NCI-H526 treated with DMSO at 0.1 percent for 48 hours (cell line): ENCODE measurements around the gene CACNB2.

ENCODE experiments used
- DNase-seq: peaks from one replicate; lab custom pipeline; 2025; lab: John Stamatoyannopoulos, UW

CACNB2 gene

GRCh38 chr10:18140149-18140956 lies at the start of gene CACNB2:
TSS of gene CACNB2 (plus strand) at chr10:18140424.
- peak; percentile 48 for DNase-seq

- DNase-seq = no peak
These were observed 45.9 kb upstream of the CACNB2 start for GRCh38 chr10:18094332-18094731.

GRCh38 chr10:18094793-18095192 lies 45.4 kb upstream of the CACNB2 start:
- DNase-seq = no peak

DNA sequence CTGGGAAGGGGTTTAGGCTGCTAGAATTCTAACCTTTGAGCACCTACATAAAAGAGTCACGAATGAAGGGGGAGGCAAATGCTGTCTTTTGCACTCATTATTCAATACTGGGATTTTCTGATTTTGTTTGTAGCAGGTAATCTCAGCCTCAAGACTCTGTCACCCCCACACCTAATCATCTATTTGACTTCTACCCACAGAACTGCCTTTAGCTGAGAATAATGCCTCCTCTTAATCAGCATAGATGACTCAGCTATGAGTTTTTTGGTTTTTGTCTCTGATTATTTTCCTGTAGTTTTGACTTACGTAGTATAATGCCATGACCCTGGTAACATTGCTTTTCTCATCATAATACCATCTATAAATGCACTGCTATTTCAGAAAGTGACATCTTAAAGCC lies 42.7 kb upstream of the CACNB2 start:
- no peak for DNase-seq

DNA sequence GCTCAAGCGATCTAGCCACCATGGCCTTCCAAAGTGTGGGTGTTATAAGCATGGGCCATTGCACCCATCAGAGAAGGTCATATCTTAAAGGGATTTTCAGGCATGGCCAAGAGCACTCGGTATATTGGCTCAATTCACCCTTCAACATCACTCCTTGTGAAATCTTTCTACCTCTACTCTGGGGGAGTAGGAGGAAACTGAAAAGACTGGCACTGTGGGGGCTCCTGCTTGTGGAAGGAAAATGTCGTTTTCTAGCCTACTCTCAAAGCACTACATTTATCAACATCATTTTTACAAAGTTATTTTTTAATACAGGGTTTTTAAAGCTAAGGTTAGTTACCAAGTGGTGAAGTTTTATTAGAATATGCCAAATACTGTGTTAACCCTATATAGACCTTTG lies 42.0 kb upstream of the CACNB2 start:
- DNase-seq = no peak

- DNase-seq = no peak
These were observed 40.8 kb upstream of the CACNB2 start for GRCh38 chr10:18099415-18099814.

DNA sequence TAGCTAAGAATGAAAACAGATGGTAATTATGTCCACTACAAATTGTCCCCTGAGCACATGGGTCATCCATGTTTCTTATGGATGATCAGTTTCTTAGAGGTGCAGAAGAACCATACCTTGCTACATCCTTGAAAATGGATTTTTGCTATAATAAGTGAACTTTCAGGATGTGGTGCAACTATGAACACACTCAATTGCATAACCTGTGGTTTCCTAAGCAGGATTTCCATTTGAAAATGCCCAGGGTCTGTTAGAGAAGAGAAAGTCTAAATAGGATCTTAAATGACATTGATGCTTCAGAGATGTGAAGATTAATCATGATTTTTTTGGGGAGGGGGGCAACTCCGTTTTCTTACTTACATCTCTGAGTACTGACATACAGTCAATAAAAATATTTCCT lies 39.6 kb upstream of the CACNB2 start:
- DNase-seq = no peak

- no peak for DNase-seq
These were observed 37.8 kb upstream of the CACNB2 start for GRCh38 chr10:18102404-18102803.

DNA sequence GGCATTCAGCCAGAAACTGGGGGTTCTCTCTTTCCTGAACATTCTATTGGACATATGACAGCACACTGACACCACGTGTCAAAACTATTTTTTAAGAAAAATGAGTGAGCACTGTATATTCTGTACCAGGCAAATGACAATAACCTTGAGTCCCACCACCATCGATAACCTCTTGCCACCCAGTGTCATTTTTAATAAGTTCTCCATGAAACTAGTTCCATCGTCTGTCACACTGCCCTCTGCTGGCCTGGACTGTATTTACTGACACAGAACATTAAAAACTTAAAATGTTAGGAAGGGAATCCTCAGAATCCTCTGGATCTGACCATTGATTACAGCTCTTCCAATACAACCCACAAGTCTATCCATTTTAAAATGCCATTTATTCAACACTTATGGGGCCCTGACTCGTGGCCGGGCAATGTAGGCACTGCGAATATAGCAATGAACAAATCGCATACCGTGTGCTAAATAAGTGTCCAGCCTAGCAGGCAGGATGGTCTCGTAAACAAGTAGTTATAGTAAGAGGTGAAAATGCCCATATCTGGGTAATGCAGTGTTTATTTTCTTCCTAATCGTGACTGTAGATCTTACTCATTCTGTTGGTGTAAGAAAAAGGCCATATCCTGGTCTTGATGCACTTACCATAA lies 35.9 kb upstream of the CACNB2 start:
- no peak for DNase-seq

DNA sequence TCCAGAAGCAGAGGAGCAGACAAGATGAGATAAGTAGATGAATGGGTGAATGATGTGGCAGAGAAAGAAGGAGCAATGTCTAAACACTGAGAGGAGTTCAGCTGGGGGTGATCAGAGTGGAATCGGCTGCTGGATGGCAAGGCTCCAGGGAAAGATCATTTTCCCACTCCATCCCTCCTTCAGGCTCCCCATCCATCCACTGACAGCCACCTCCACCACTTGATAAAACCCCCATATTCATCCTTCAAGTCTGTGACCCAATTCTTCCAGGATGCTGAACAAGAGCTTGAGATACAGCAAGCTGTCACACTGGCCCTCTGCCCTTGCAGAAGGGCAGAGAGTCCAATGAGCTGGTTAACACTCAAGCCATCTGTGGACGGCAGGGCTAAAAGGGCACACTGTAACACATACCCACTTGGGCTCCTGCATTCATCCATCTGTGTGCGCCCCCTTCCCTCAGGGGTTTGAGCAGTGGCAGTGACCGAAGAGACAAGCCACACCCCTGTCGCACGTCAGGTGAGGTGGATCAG lies 30.8 kb upstream of the CACNB2 start:
- DNase-seq = no peak

- no peak for DNase-seq
These were observed 26.3 kb upstream of the CACNB2 start for GRCh38 chr10:18113881-18114280.

DNA sequence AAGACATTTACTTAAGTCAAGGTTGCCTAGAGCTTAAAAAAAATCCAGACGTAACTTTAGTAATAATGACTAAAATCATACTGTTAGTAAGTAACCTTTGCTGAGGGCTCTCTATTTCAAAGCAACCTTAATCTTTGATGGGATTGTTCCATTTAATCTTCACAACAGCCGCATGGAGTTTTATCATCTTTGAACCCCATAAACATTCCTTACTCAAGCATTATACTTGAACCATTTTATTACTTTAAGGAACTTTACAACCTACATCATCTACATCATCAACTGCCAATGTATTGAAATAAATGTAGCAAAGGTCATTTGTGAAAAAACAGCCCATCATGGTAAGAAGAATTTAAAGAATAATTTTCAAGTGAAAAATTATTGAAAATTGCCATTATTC lies 22.9 kb upstream of the CACNB2 start:
- no peak for DNase-seq

DNA sequence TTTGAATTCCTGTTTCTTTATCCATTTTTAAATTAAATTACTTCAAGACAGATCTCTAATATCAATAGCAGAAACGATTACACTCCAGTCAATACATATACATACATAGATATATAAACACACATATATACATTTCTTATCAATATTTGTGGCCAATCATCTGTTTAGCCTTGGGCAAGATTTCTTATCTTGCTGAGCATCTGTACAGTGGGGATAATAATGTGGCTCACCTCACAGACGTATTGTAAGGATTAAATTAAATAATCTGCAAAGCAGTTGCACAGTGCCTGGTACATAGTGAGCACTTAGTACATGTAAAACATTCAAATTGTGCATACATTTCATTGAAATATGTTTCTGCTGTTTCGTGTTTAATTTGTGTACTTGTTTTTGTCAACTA lies 17.5 kb upstream of the CACNB2 start:
- no peak for DNase-seq

GRCh38 chr10:18133046-18133445 lies 7.2 kb upstream of the CACNB2 start:
- DNase-seq = no peak

DNA sequence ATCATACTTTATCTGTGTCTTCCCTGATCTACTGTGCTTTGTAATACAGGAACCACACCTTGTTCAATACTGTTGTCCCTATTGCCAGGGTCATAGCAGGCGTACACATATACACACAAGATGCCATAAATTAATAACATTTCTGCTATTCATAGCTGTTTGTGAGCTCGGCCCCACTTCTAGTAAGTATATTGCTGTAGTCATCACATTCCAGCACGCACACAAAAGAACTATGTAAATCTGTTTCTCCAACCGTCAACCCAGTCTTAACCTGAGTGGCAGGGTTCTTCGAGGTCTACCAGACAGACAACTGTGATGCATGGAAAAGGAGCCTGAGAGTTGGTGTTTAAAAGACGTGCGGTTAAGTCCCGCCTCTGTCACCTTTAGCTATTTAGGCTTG lies 5.7 kb upstream of the CACNB2 start:
- no peak for DNase-seq

GRCh38 chr10:18134921-18135320 lies 5.3 kb upstream of the CACNB2 start:
- no peak for DNase-seq

DNA sequence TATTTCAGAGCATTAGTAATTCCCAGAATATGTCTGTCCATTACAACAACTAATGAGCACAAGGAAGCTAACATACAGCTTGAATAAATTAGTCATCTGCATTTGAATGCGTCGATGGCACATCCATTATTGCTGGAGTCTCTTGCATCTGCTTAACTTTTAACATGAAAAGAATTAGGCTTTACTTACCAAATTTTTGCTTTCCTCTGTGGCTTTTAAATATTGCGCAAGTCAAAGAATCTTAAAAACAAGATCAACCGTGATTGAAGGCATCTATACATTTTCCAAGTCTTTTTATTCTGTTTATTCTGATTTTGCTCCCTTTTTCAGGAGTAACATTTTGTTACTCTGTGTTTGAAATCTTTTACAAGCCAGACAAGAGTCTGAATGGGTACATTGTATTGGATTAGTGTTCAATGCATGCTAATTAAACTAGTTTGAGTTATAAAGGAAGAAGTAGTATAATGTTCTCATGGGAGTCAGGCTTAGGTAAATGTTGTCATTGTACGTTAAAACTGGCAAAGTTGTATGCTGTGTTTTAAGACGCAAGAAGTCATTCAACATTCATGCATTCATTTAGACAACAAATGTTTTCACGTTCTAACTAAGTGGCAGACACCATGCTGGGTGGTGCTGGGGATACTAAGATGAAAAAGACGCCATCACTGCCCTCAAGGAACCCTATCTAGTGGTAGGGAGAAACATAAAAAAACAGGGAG lies 4.0 kb upstream of the CACNB2 start:
- no peak for DNase-seq

GRCh38 chr10:18137111-18137510 lies 3.1 kb upstream of the CACNB2 start:
- DNase-seq = no peak

GRCh38 chr10:18140957-18141845 lies 977 bp downstream of the CACNB2 start:
- peak; percentile 48 for DNase-seq

- no peak for DNase-seq
These were observed 1.9 kb downstream of the CACNB2 start for GRCh38 chr10:18142151-18142550.

GRCh38 chr10:18144396-18144795 lies 4.2 kb downstream of the CACNB2 start:
- DNase-seq = no peak

DNA sequence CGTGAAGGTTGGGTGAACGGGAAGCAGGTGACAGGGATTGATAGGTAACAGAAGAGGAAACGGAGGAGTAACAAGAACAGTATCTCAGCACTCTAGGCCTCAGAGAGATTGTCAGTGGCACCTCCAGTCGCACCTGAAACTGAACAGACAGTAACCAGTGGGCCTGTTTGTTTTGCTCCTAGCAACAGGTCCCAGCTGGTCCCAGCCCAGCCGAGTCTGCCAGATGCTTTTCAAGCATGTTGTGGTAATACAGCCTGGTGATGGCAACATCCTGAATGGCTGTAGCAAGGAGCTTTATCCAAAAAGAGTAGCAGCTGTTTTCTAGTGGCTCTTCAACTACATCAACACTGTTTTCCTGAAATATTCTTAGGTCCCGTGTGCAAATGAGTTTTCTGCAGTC lies 4.7 kb downstream of the CACNB2 start:
- DNase-seq = no peak
